Islet precursor cell (in vitro differentiated cells): Measurements from ENCODE around the gene CAMK2G.
"Not testable (repeated sequence)": the region's sequence is repeated elsewhere in the genome, so short reads cannot be mapped to it uniquely, and the experiment has no call there.

ENCODE experiments used
- DNase-seq: peaks from one replicate; pipeline ENCODE4 v3.0.0-alpha.2; 2018

CAMK2G gene

DNA sequence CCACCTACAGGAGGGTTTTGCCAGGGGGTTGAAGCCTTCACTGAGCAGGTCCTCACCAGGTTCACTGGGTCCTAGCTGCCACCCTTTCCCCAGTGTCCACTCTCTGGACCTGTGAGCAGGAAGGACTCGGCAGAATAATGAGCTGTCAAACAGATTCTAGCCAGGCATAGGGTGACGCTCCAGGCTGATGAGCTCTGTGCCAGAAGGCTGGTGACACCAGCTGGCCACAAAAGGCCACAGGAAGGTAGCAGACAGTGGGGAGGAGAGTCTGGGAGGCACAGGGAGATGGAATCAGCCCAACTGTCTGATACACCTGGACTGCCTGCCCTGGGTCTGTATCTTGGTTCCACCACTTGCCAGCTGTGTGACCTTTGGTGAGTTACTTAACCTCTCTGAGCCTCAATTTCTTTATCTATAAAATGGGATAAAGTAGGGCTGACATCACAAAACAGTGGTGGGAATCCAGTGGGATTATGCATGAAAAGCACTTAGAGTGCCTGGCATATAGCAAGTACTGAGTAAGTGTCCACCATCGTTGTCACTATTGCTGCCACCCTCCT, 36.3 kb downstream of the CAMK2G start:
- no peak for DNase-seq

GRCh38 chr10:73837072-73837471, 37.3 kb downstream of the CAMK2G start:
- no peak for DNase-seq

GRCh38 chr10:73836427-73836980, 37.9 kb downstream of the CAMK2G start:
- DNase-seq, result no peak

- DNase-seq, result not testable (repeated sequence)
Measured at GRCh38 chr10:73829090-73829489, 45.3 kb downstream of the CAMK2G start.

DNA sequence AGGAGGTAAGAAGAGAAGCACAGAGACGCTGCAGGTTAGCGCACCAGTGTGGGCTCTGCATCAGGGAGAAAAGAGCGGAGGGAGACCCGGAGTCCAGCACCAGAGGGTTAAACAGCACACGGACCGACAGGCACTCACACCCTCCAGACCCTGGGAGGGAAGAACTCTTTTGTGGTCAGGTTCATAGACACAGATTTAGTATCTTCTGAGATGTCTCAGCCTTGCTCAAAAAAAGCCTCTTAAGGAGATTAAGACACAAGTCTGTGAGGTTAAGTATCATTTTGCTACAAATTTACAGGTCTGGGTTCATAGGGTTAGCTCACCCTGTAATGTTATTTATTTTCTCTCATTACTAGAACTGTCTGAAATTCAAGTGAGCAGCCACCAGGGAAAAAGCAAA, 46.2 kb downstream of the CAMK2G start:
- no peak for DNase-seq

- no peak for DNase-seq
Measured at GRCh38 chr10:73827346-73828089, 46.8 kb downstream of the CAMK2G start.

DNA sequence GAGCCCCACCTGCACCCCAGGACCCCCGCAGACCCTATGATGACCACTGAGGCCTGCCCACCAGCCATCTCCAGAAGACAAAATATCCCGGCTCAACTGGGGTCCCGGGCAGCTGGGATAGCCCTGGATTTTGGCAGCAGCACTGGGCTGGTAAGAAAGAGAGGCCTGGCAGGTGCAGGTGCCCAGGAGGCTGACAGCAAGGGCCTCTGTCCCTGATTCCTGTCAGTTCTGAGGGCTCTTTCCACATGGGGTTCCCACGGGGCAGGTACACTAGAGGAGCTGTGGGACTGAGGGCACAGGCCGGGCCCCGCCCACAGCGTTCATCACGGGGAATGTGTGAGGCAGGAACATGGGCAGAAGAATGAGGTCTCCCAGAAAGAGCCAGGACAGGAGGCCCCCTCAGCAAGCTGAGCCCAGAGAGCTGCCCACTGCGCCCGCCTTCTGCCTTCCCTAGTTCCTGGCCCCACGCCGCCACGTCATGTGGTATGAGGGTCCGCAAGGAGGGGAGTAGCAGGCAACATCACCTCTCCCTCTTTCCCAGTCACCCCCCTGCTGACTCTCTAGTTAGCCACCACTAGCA, 50.1 kb downstream of the CAMK2G start:
- no peak for DNase-seq

DNA sequence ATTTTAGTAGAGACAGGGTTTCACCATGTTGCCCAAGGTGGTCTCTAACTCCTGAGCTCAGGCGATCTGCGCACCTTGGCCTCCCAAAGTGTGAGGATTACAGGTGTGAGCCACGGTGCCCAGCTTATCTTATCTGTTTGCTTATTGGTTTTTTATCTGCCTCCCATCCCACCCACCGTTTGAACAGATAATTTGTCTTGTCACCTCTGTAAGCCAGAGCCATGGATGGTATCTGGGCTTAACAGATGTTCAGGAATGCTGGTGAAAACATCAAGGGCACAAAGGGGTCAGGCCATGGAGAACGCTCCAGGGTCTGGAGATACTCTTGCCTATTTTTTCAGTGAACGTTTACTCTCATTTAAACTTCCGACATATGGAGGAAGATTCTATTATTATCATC, 51.0 kb downstream of the CAMK2G start:
- no peak for DNase-seq

- no peak for DNase-seq
Measured at GRCh38 chr10:73819513-73820093, 54.8 kb downstream of the CAMK2G start.

DNA sequence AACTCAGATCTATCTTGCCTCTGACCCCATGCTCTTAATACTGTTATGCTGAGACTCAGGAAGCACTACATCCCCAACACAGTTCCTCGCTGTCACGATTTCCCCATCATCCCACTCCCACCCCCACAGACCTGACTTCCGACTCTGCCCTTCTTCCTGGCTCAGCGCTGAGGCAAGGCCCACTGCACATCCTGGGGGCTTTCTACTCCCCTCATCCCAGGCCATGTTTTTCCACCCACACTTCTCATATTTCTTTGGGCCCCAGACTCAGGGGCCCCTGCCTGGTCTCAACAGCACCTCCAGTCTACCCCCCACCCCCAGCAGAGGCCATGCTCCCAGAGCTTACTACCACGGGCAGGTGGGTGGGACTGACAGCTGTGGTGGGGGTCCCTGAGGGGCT, 55.3 kb downstream of the CAMK2G start:
- DNase-seq, result no peak

- no peak for DNase-seq
Measured at GRCh38 chr10:73818402-73818801, 56.0 kb downstream of the CAMK2G start.

DNA sequence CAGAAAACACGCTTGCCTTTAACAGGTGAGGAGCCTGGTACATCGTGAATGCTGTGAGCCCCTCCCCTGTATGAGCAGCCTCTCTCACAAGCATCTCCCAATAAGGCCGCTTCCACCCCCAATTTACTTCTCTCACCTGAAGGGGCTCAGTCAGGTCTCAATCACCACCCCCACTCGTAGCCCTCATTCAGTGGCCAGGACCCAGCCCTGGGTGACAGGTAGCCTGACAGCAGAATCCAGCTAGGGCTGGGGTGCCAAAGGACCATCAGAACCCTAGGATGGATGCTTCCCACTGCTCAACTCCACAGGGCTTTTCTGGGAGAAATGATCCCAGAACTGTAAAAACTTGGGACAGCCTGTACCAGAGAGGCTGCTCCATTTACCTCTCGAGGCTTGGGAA, 56.5 kb downstream of the CAMK2G start:
- DNase-seq, result no peak

DNA sequence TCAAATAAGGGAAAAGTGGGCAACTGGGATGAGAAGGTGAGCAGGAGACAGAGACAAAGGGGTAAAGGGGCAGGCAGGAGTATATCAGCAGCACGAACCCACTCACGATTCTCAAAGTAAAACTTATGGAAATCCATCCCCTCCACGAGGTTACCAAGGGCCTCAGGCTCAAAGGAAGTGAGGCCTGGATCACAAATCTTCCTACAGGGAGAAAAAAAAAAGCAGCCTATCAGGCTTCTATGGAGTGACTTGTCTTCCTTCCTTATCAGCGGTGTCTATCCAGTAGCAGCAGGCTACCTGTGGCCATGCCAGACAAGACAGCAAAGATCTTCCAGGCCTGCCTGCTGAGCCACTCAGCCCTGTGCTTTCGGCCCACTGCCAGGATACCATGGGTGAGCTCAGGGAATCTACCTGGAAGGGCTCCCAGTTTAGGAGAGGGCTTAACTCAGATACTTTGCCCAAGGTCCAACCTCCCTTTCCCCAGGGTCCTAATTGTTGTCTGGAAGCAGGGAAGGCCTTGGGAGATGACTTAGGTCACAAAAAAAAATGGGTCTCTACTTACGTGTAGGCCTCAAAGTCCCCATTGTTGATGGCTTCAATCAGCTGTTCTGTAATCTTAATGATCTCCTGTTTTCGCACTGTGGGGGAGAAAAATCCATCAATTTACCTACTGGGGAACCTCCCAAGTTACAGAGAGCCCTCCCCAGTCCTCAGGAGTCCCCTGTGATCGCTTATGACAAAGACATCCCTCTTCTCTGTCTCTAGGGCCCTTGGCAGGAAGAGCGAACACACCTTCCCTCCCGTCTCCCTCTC, 57.2 kb downstream of the CAMK2G start:
- DNase-seq, result no peak

- DNase-seq, result no peak
Measured at GRCh38 chr10:73815719-73816030, 58.7 kb downstream of the CAMK2G start.

DNA sequence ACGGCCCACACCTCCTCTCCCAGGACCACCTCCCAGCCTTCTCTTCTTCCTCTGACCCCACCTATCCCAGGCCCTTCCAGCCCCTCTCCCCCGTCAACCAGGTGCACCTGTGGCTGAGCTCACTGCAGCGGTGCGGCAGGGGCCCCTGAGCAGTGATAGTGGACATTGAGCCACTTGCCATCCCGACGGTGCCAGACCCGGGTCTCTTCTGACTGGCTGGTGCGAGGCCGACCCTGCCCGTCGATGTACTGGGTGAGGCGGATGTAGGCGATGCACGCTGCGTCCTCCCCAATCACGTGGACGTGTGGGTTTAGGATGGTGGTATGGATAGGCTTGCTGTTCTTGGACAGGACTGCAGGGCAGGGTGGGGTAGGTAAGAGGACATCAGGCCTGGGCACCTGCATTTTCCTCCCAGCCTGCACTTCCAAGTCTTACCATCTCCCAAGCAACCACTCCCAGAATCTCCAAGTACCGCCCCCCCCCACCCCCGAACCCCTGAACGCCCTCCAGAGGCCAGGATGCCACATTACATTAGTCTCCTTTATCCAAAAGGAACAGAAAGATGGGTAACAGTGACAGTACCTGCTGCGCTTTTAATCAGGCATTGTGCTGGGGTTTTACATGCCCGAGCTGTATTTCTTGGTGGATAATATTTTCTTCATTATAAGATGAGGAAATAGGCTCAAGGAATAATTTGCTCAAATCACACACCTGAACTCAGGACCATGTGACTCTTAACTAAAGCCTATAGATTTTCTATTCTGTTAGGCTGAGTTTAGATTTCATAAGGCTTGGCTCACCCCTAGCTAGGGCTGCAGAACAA, 59.2 kb downstream of the CAMK2G start:
- peak; percentile 74 for DNase-seq

- DNase-seq, result no peak
Measured at GRCh38 chr10:73814276-73814895, 60.0 kb downstream of the CAMK2G start.

- DNase-seq, result no peak
Measured at GRCh38 chr10:73813333-73813732, 61.0 kb downstream of the CAMK2G start.

GRCh38 chr10:73812657-73813056, 61.7 kb downstream of the CAMK2G start:
- no peak for DNase-seq

GRCh38 chr10:73810735-73811465, 63.5 kb downstream of the CAMK2G start:
- peak; percentile 75 for DNase-seq

DNA sequence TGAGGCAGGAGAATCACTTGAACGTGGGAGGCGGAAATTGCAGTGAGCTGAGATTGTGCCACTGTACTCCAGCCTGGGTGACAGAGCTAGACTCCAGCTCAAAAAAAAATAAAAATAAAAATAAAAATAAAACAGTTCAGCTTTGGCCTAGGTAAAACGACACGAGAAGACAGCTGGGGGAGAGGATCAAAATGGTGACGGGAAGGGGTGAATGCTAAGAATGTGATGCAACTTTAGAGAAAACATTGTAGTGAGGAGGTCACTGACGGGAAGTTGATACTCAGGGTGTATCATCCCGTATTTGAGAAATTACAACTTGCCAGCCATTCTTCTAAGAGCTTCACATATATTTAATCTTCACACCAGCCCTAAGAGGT, 64.0 kb downstream of the CAMK2G start:
- no peak for DNase-seq
